Vagina (tissue), 2 donors: Measurements from ENCODE around the gene CD48. TPM values are rescaled to one million over a fixed set of nuclear protein-coding genes. Genes with fewer than 3 reads are reported as not detected.
"Not testable (repeated sequence)": the region's sequence is repeated elsewhere in the genome, so short reads cannot be mapped to it uniquely, and the experiment has no call there.

Experiments
- DNase-seq, 2 donors: peaks; one replicate each; pipeline ENCODE4 v3.0.0-alpha.2; 2017; ENCODE audit errors: extremely low spot score in 2 of 2
- H3K27ac ChIP-seq: fragments of 200-600 bp; sonication (generic); one replicate; pipeline ENCODE4 v1.5.1; 2019
- H3K27me3 ChIP-seq: fragments of 200-600 bp; sonication (generic); one replicate; pipeline ENCODE4 v1.5.1; 2019
- H3K36me3 ChIP-seq, 2 donors: fragments of 200-600 bp; sonication (generic); one replicate each; pipeline ENCODE4 v1.5.1; 2017 to 2019
- H3K4me1 ChIP-seq: fragments of 200-600 bp; sonication (generic); one replicate; pipeline ENCODE4 v1.5.1; 2019
- H3K4me3 ChIP-seq, 2 donors: fragments of 200-600 bp; sonication (generic); 1 replicate in 1 of 2; 2 replicates in 1 of 2; pipeline ENCODE4 v1.5.1; 2016 to 2019
- H3K9me3 ChIP-seq: fragments of 200-600 bp; sonication (generic); one replicate; pipeline ENCODE4 v1.5.1; 2019
- POLR2A ChIP-seq, 2 donors: fragments of 450-650 bp; IDR thresholded peaks; one replicate each; pipeline ENCODE4 v1.6.1; 2017; ENCODE audit warnings: antibody characterized with exemption in 2 of 2, mild to moderate bottlenecking in 2 of 2, moderate library complexity in 2 of 2
- POLR2AphosphoS5 ChIP-seq, 2 donors: sonication (generic); formaldehyde crosslinking; IDR thresholded peaks; one replicate each; pipeline ENCODE4 v1.9.0; 2017; ENCODE audit warnings: antibody characterized with exemption in 2 of 2, mild to moderate bottlenecking in 2 of 2, low read depth in 1 of 2; ENCODE audit not compliant: insufficient read depth in 1 of 2
- intact Hi-C: fragments of 100-400 bp; cut with DNase I; formaldehyde crosslinking; loops from one replicate; pipeline ENCODE4 v1.15.1; 2023
- total RNA-seq: library from RNA; depleted of rRNA; stranded (reverse); fragments of >200 nt; gene quantifications from one replicate; pipeline ENCODE4 v1.2.3, GENCODE V29; 2016
- TF ChIP-seq, protein P1 (sequence below), 3 experiments: fragments of 450-650 bp in 2 of 3; fragments of 200-600 bp in 1 of 3; sonication (generic) in 1 of 3; IDR thresholded peaks; one replicate each; pipeline ENCODE4 v1.5.1; 2017 to 2019; ENCODE audit warnings: antibody characterized with exemption in 3 of 3, mild to moderate bottlenecking in 2 of 3, moderate library complexity in 2 of 3

Gene CD48
- total RNA-seq, 1 donor from 2014 or later, result 4.7 TPM

DNA sequence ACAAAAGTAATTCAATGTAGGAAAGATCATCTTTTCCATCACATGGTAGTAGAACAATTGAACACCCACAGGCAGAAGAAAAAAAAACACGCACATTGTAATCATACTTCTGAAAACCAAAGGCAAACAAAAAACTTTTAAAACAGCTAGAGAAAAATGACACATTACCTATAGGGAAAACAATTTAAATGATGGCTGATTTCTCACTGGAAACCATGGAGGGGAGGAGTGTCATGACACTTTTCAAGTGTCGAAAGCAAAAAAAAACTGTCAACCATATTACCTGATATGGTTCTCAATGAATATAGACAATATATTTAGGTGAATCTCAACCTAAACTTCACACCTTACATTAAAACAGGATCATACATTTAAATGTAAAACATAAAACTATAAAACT lies 26.6 kb upstream of the CD48 start:
- H3K4me1 ChIP-seq, result no peaks in the 10 kb centered on the region
- intact Hi-C loops, result no loop called here
- H3K36me3 ChIP-seq, result no peaks in the 10 kb centered on the region
- no peak overlapping the region for H3K4me3 ChIP-seq
- H3K27me3 ChIP-seq, result no peaks in the 10 kb centered on the region
- no peak for DNase-seq
- no peaks in the 10 kb centered on the region for H3K9me3 ChIP-seq
- no peak overlapping the region for H3K27ac ChIP-seq
- TF ChIP-seq POLR2AphosphoS5 (IDR thresholded peaks at IDR 0.05; ENCODE audit: insufficient read depth in 1 of 2, low read depth in 1 of 2) (no peak), POLR2A (IDR thresholded peaks at IDR 0.05) (no peak)
- TF ChIP-seq, protein P1, sequence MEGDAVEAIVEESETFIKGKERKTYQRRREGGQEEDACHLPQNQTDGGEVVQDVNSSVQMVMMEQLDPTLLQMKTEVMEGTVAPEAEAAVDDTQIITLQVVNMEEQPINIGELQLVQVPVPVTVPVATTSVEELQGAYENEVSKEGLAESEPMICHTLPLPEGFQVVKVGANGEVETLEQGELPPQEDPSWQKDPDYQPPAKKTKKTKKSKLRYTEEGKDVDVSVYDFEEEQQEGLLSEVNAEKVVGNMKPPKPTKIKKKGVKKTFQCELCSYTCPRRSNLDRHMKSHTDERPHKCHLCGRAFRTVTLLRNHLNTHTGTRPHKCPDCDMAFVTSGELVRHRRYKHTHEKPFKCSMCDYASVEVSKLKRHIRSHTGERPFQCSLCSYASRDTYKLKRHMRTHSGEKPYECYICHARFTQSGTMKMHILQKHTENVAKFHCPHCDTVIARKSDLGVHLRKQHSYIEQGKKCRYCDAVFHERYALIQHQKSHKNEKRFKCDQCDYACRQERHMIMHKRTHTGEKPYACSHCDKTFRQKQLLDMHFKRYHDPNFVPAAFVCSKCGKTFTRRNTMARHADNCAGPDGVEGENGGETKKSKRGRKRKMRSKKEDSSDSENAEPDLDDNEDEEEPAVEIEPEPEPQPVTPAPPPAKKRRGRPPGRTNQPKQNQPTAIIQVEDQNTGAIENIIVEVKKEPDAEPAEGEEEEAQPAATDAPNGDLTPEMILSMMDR (IDR thresholded peaks at IDR 0.05), result no peak

DNA sequence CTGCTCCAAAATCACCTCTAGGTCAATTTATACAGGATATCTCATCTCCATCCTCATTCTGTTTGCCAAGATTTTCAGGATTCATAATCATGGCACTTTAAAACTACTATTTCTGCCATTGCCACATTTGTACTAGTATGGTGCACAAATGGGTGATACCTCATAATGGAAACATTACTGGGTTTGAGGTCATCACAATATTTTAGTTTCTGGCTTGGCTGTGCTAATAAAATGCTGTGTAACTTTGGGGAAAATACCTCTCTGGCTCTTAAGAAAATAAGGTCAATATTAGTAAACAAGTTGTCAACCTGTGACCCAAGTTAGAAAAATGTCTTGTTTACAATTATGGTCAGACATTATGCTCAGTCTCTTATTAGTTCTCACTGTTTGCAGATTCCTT lies 22.7 kb upstream of the CD48 start:
- Histone ChIP-seq H3K9me3 (no peaks in the 10 kb centered on the region), H3K27ac (no peak overlapping the region), H3K4me1 (no peaks in the 10 kb centered on the region), H3K27me3 (no peaks in the 10 kb centered on the region), H3K4me3 (no peak overlapping the region), H3K36me3 (no peaks in the 10 kb centered on the region)
- intact Hi-C loops, result no loop called here
- DNase-seq, result no peak
- TF ChIP-seq POLR2A (IDR thresholded peaks at IDR 0.05) (no peak), POLR2AphosphoS5 (IDR thresholded peaks at IDR 0.05; ENCODE audit: insufficient read depth in 1 of 2, low read depth in 1 of 2) (no peak)
- TF ChIP-seq, protein P1 (IDR thresholded peaks at IDR 0.05), result no peak

DNA sequence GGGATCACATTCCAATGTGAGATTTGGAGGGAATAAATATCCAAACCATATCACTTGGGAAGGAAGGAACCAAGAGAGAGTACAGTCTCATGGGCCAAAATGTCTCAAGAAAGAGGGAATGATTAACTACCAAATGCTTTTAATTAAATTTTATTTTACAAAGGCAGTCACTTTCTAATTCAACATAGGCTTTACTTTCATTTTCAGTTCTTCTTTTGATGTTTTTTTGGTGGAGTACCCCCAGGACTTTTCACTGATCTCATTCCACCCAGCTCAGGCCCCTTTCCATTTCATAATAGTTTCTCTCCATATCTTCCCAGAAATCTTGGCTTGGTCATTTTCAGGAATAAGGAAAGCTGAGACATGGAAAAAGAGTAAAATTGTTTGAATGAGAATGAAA lies 22.3 kb upstream of the CD48 start:
- H3K4me1 ChIP-seq, result no peaks in the 10 kb centered on the region
- TF ChIP-seq POLR2A (IDR thresholded peaks at IDR 0.05) (no peak), POLR2AphosphoS5 (IDR thresholded peaks at IDR 0.05; ENCODE audit: insufficient read depth in 1 of 2, low read depth in 1 of 2) (no peak)
- TF ChIP-seq, protein P1 (IDR thresholded peaks at IDR 0.05), result no peak
- H3K27me3 ChIP-seq, result no peaks in the 10 kb centered on the region
- H3K9me3 ChIP-seq, result no peaks in the 10 kb centered on the region
- H3K36me3 ChIP-seq, result no peaks in the 10 kb centered on the region
- no peak overlapping the region for H3K27ac ChIP-seq
- intact Hi-C loops, result no loop called here
- DNase-seq, result no peak
- no peak overlapping the region for H3K4me3 ChIP-seq

DNA sequence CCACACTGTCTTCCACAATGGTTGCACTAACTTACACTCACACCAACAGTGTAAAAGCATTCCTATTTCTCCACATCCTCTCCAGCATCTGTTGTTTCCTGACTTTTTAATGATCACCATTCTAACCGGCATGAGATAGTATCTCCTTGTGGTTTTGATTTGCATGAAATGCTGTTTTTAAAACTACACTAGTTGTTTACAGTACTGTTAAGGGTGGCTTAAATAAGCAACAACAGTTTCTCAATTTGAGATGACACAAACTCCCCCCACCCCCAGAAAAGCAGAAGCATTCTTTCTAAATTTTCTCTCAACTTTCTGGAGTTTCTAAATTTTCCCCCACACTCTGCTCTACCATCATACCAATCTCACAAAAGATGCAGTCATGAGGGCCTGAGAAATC lies 20.4 kb upstream of the CD48 start:
- intact Hi-C loops, result no loop called here
- Histone ChIP-seq H3K4me3 (no peak overlapping the region), H3K27me3 (no peaks in the 10 kb centered on the region), H3K27ac (no peak overlapping the region), H3K4me1 (no peaks in the 10 kb centered on the region), H3K9me3 (no peaks in the 10 kb centered on the region), H3K36me3 (no peaks in the 10 kb centered on the region)
- TF ChIP-seq POLR2AphosphoS5 (IDR thresholded peaks at IDR 0.05; ENCODE audit: insufficient read depth in 1 of 2, low read depth in 1 of 2) (no peak), POLR2A (IDR thresholded peaks at IDR 0.05) (no peak)
- TF ChIP-seq, protein P1 (IDR thresholded peaks at IDR 0.05), result no peak
- DNase-seq, result no peak

DNA sequence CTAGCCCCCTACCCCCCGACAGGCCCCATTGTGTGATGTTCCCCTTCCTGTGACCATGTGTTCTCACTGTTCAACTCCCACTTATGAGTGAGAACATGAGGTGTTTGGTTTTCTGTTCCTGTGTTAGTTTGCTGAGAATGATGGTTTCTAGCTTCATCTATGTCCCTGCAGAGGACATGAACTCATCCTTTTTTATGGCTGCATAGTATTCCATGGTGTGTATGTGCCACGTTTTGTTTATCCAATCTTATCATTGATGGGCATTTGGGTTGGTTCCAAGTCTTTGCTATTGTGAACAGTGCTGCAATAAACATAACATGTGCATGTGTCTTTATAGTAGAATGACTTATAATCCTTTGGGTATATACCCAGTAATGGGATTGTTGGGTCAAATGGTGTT lies 19.9 kb upstream of the CD48 start:
- intact Hi-C loops, H3K27me3 ChIP-seq, DNase-seq, H3K36me3 ChIP-seq, H3K4me3 ChIP-seq, H3K4me1 ChIP-seq, H3K9me3 ChIP-seq, H3K27ac ChIP-seq: not testable (repeated sequence)

DNA sequence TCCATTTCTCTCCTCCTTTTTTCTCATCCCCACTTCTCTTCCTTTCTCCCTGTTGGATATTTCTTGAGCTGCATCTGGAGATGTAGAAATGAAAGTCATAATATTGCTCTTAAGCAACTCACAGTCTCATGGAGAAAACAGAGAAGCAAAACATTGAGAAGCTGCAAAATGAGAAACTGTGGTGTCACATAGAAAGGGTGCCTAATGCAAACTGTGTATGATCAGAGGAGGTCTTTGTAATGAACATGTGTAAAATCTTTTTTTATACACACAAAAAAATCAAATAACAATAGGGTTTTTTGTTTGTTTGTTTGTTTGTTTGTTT lies 15.7 kb upstream of the CD48 start:
- intact Hi-C loops, result no loop called here
- Histone ChIP-seq H3K27me3 (no peaks in the 10 kb centered on the region), H3K9me3 (no peaks in the 10 kb centered on the region), H3K27ac (no peak overlapping the region), H3K4me1 (no peaks in the 10 kb centered on the region), H3K36me3 (no peaks in the 10 kb centered on the region), H3K4me3 (no peak overlapping the region)
- DNase-seq, result no peak
- TF ChIP-seq, protein P1 (IDR thresholded peaks at IDR 0.05), result no peak
- TF ChIP-seq POLR2AphosphoS5 (IDR thresholded peaks at IDR 0.05; ENCODE audit: insufficient read depth in 1 of 2, low read depth in 1 of 2), result no peak
- no peak for TF ChIP-seq POLR2A (IDR thresholded peaks at IDR 0.05)
